Measurements from ENCODE around the gene F10.

F10 gene

GRCh38 chr13:113176822-113177221, 54.2 kb downstream of the F10 start:
- DNase-seq: no peak

GRCh38 chr13:113178070-113178895, 55.7 kb downstream of the F10 start:
- DNase-seq: peak; percentile 95

DNA sequence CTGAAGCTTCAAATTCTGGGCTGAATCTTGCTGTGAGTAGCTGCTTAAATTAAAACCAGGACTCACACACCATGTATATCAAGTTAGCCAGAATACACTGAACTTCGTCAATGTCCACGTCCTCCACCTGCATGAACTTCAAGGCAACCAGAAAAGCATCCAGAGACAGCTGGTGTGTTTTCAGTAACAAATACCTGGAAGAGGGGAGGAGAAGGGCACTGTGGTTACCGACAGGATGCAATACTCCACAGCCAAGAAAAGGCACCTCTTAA, 56.2 kb downstream of the F10 start:
- no peak for DNase-seq

- no peak for DNase-seq
Observed at GRCh38 chr13:113179374-113180230, 57.0 kb downstream of the F10 start.

- no peak for DNase-seq
Observed at GRCh38 chr13:113182046-113182445, 59.4 kb downstream of the F10 start.

- no peak for DNase-seq
Observed at GRCh38 chr13:113183450-113184129, 61.0 kb downstream of the F10 start.

- no peak for DNase-seq
Observed at GRCh38 chr13:113184568-113185440, 62.2 kb downstream of the F10 start.

DNA sequence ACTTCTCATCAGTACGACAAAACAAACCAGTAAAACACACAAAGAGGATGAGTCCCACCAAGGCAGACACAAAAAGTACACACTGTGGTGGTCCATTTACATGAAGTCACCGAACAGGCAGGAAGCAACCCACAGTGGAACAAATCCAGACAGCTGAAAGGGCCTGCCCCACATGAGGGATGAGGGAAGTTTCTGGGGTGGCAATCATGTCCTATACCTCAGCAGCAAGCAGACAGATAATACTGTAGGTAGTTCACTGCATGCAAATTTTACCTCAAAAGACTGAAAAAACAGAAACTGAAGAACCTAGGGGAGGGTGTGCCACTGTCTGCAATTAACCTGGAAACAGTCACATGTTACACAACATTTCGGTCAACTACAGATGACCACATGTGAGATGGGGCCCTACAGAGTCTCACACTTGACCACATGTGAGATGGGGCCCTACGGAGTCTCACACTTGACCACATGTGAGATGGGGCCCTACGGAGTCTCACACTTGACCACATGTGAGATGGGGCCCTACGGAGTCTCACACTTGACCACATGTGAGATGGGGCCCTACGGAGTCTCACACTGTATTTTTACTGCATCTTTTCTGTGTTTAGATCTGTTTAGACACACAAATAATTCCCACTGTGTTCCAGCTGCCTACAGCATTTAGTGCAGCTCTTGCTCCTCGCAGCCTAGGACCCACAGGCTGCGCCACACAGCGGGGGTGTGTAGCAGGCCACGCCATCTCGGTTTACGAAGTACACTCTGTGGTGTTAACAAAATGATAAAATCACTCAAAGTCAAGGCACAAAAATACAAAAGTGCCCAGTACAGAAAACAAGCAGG, 63.7 kb downstream of the F10 start:
- DNase-seq: no peak

- DNase-seq: peak; percentile 100
Observed at GRCh38 chr13:113187263-113187669, 64.7 kb downstream of the F10 start.

- DNase-seq: no peak
Observed at GRCh38 chr13:113187883-113188665, 65.5 kb downstream of the F10 start.

DNA sequence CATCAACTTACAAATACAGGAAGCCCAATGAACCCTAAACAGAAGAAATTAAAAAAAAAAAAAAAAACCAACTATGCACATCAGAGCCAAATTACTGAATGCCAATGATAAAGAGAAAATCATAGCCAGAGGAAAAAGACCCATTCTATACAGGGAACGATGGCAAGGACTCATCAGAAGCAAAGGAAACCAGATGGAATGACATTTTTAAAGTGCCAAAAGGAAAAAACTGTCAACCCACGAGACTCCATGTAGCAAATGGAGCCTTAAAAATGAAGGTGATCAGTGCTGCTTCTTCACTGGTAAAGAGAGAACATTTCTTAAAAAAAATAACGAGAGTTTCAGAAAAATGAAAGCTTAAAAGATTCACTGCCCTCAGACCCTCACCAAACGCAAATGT, 67.6 kb downstream of the F10 start:
- DNase-seq: no peak

- no peak for DNase-seq
Observed at GRCh38 chr13:113192279-113192678, 69.7 kb downstream of the F10 start.

GRCh38 chr13:113192902-113193301, 70.3 kb downstream of the F10 start:
- no peak for DNase-seq

DNA sequence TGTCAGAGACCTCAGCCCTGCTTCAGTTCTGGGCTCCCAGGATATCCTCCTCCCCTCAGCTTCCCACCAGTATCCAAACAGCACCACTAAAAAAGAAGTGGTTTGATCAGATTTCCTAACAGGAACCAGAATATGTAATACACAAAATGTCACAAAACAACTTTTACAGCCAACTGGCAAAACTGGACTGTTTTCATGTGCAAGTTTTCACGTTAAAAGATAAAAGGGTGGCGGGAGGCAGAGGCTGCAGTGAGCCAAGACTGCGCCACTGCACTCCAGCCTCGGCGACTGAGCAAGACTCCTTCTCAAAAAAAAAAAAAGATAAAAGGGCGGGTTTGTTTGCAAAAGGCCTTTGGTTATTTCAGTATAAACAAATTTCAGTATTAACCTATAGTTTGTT, 72.8 kb downstream of the F10 start:
- DNase-seq: no peak

GRCh38 chr13:113196970-113197737, 74.6 kb downstream of the F10 start:
- DNase-seq: no peak

Data from T1000 (cell line).